Dermis microvascular lymphatic vessel endothelial cell (primary cell): ENCODE results near the gene PPM1M. TPM values are rescaled to one million over a fixed set of nuclear protein-coding genes. Genes with fewer than 3 reads are reported as not detected.

Experiments
- DNase-seq, 2 donors: peaks; one replicate each; pipeline versions ENCODE4 v3.0.0 to v3.0.0-alpha.2; 2010; ENCODE audit warnings: low read depth in 2 of 2
- total RNA-seq: library from RNA; depleted of rRNA; stranded (reverse); fragments of >200 nt; gene quantifications from 2 replicates; pipeline ENCODE4 v1.2.1, GENCODE V29; 2014

Gene PPM1M
- total RNA-seq, 1 donor from 2014 or later: 11.2 TPM

DNA sequence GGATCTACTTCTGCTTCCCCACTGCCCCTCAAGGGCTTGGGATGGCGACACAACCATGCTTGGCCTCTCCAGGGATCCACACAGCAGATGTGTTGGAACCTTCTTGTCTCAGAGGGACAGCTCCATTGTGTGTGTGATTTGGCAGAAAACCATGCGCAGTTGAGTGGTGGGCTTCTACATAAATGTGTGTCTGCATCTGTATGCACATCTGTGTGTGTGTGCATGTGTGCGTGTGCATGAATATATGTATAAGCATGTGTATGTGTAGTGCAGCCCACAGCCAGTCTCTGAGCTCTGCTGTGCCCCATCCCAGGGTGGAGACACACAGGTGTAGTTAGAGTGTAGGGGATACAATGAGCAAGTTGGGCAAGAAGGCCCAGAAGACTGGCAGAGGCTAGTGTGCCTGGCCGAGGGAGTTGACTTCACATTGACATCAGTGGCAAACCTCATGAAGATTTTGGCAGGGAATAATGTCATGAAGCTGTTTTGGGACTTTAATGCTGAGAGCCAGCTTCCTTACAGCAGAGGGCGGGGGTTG, 50.2 kb downstream of the PPM1M start:
- no peak for DNase-seq

DNA sequence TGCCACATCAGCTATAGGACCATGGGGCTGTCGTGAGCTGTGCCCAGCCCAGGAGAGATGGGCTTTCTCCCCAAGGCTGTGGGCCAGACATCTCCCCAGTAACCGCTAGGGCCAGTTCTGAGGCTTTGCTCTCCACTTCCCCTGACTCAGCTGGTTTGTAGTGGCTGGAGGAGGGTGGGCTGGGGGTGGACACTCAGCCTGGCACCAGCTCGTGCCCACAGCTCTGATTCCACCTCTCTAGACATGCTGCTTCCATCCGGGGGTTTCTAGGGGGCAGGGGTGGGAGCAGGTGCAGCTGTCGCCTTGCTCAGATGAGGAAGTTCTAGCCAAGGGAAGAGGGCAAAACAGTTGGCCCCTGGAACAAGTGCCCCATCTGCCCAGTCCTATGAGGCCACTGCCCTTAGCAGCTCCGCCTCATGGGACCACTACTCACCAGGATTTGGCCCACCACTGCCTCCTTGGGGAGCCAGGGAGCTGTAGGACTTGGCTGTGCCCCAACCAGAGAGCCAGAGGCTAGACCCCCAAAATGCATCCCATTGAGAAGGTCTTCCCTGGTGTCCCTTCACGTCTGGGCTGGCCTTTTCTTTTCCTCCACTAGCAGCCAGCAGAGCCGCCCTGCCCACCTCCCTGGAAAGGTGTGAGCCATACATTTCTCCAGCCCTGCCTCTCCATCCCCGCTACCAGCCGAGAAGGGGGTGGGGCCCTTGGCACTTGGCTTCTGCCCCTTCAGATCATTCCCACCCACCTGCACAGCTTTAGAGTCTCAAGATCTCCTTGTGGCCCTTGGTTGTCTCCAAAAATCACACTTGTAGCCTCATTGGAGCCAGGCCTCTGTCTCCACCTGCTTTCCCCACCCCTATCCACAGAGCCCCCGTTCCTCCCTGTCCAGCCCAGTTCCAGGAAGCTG, 51.9 kb downstream of the PPM1M start:
- no peak for DNase-seq

DNA sequence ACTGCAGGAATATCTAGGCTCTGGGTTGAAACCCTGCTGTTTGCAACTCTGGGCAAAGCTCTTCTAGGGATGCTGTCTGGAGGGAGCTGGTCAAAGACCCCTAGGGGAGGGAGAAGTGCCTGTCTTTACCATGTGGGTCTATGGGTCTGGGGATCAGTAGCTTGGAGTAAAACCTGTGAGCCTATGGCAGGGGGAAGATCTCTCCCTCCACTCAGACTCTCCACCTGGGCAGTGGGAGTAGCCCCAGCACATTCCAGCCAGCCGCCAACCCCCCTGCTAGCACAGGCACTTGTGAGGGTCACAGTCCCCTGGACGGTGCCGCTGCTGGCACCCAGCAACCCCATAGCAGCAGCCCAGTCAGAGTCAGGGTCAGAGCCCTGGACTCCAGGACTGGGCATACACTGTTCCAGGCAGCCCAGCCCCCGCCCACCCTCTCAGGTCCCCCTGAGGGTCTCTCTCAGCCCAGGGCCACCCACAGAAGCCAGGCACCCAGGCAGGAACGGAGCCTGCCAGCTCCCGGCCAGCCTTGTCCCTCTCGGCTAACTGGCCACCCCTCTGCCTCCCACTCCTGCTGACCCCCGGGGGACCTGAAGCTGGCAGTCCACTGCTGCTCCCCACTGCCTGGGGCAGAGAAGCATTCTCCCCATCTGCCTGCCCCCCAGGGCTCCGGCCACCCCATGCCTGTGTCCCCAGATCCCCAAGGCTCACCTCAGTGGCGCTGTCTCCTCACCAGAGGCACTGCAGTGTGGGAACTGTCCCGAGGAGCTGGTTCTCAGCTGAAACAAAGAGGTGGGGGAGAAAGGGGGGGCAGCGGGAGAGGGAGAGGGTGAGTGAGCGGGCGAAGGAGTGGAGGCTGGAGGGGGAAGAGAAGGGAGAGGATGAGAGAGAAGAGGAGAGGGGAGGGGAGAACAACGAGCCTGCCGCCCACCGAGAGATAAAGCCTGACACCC, 52.9 kb downstream of the PPM1M start:
- no peak for DNase-seq

DNA sequence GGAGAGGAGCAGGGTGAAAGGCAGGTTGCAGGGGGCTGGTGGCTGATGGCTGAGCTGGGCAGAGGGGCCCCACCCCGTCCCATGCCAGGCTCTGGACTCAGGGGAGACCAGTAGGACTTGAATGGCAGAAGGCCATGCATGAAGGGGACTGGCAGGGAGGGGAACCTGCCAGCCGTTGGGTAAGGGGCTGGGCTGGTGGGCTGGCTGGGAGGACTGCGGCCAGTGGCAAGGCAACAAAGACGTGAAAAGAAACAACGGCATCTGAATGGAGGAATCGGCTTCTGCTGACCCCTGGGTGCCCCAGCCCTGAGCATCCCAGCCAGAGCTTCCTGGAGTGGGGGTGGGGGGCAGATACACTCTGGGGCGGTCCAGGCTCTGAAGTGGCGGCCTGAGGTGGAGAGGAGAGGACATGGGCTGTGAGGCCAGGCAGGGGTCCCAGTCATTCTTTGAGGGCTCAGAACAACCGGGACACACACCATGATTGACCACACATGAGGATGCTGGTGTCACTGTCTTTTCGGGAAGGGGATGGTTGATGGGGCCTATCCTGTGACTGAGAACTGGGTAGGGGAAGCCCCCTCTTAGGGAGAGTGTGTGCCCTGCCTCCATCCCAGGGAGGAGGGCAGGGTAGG, 53.8 kb downstream of the PPM1M start:
- DNase-seq: no peak

Other genes with a start within 250 kb of the PPM1M start
- 811 and 952 TPM in 2 replicates for gene RPL29, start 249.9 kb upstream of the PPM1M start, total RNA-seq
- gene DUSP7, start 189.2 kb upstream of the PPM1M start, total RNA-seq: 6.9 and 8.7 TPM in 2 replicates
- gene POC1A, start 91.3 kb upstream of the PPM1M start, total RNA-seq: 6.4 and 12.5 TPM in 2 replicates
- 43.9 and 46.0 TPM in 2 replicates for gene ALAS1, start 47.6 kb upstream of the PPM1M start, total RNA-seq
- gene TLR9, start 20.1 kb upstream of the PPM1M start, total RNA-seq: not detected in 2 replicates
- gene TWF2, start 6.6 kb upstream of the PPM1M start, total RNA-seq: 128 and 132 TPM in 2 replicates
- 75.5 and 93.7 TPM in 2 replicates for gene WDR82, start 32.9 kb downstream of the PPM1M start, total RNA-seq
- 22.2 and 27.7 TPM in 2 replicates for gene GLYCTK, start 42.1 kb downstream of the PPM1M start, total RNA-seq
- gene DNAH1, start 70.6 kb downstream of the PPM1M start, total RNA-seq: 1.0 and 2.8 TPM in 2 replicates
- gene BAP1, start 164.2 kb downstream of the PPM1M start, total RNA-seq: 76.9 and 96.7 TPM in 2 replicates
- 3.0 TPM in 2 replicates for gene PHF7, start 164.9 kb downstream of the PPM1M start, total RNA-seq
- 23.0 and 35.9 TPM in 2 replicates for gene SEMA3G, start 199.3 kb downstream of the PPM1M start, total RNA-seq
- 0.13 TPM in 1 of 2 replicates, not detected in the other for gene TNNC1, start 208.3 kb downstream of the PPM1M start, total RNA-seq
- 27.7 and 38.3 TPM in 2 replicates for gene NISCH, start 209.8 kb downstream of the PPM1M start, total RNA-seq
- 117 and 330 TPM in 2 replicates for gene STAB1, start 249.6 kb downstream of the PPM1M start, total RNA-seq